Heart left ventricle (tissue), 16 donors: ENCODE data around the gene NEURL1. TPM values are rescaled to one million over a fixed set of nuclear protein-coding genes. Genes with fewer than 3 reads are reported as not detected.

Source experiments
- ATAC-seq, 4 donors: fragments of 200-7000 bp; cut with Tn5 transposase; one replicate each; pipeline ENCODE4 v1.9.1; 2020 to 2022; ENCODE audit warnings: moderate library complexity in 4 of 4, mild to moderate bottlenecking in 3 of 4, moderate number of reproducible peaks in 1 of 4
- DNase-seq, 5 donors: peaks; one replicate each; pipeline ENCODE4 v3.0.0-alpha.2; 2020
- H3K27ac ChIP-seq, 12 donors: fragments of 200-600 bp; sonication (generic) in 4 of 12; one replicate each; pipeline versions ENCODE4 v1.5.0 to v1.8.0; 2016 to 2022; ENCODE audit warnings: mild to moderate bottlenecking in 2 of 12
- H3K27me3 ChIP-seq, 9 donors: fragments of 200-600 bp; sonication (generic) in 2 of 9; one replicate each; pipeline versions ENCODE4 v1.5.1 to v1.8.0; 2016 to 2022; ENCODE audit warnings: mild to moderate bottlenecking in 3 of 9
- H3K36me3 ChIP-seq, 9 donors: fragments of 200-600 bp; sonication (generic) in 2 of 9; one replicate each; pipeline versions ENCODE4 v1.5.0 to v1.8.0; 2018 to 2022; ENCODE audit warnings: mild to moderate bottlenecking in 2 of 9
- H3K4me1 ChIP-seq, 12 donors: fragments of 200-600 bp; sonication (generic) in 4 of 12; one replicate each; pipeline versions ENCODE4 v1.5.0 to v1.8.0; 2016 to 2022; ENCODE audit warnings: mild to moderate bottlenecking in 3 of 12
- H3K4me3 ChIP-seq, 12 donors: fragments of 200-600 bp; sonication (generic) in 4 of 12; one replicate each; pipeline versions ENCODE4 v1.5.0 to v1.8.0; 2017 to 2022; ENCODE audit warnings: mild to moderate bottlenecking in 9 of 12, moderate library complexity in 4 of 12
- H3K9me3 ChIP-seq, 12 donors: fragments of 200-600 bp; sonication (generic) in 4 of 12; one replicate each; pipeline versions ENCODE4 v1.5.0 to v1.8.0; 2016 to 2022; ENCODE audit warnings: mild to moderate bottlenecking in 1 of 12
- CTCF ChIP-seq, 12 donors: fragments of 200-600 bp; sonication (generic) in 4 of 12; IDR thresholded peaks; one replicate each; pipeline versions ENCODE4 v1.5.0 to v1.8.0; 2018 to 2022; ENCODE audit warnings: antibody characterized with exemption in 12 of 12, mild to moderate bottlenecking in 5 of 12
- POLR2A ChIP-seq, 2 donors: fragments of 450-650 bp; IDR thresholded peaks; one replicate each; pipeline ENCODE4 v1.6.1; 2017; ENCODE audit warnings: antibody characterized with exemption in 2 of 2, mild to moderate bottlenecking in 2 of 2, moderate library complexity in 2 of 2
- WGBS, 4 donors: extraction: QIAGEN DNeasy Blood & Tissue Kit in 2 of 4; methylation state at CpG; one replicate each; pipeline versions ENCODE4 v1.1.5 to v1.1.7; 2013 to 2018; 5-methylcytosine and 5-hydroxymethylcytosine counted together
- intact Hi-C, 10 donors: fragments of 100-400 bp; cut with DNase I; formaldehyde crosslinking; loops; one replicate each; pipeline versions ENCODE4 v1.11.1 to v1.14.2; 2022
- polyA plus RNA-seq, 2 donors: library from polyadenylated mRNA; stranded (reverse); fragments of 200-250 nt; gene quantifications; one replicate each; pipeline ENCODE4 v1.2.3, GENCODE V29; 2013
- total RNA-seq, 9 donors: library from RNA; depleted of rRNA in 2 of 9; stranded (reverse); fragments of >200 nt in 2 of 9; fragmentation: NEBNext Ultra II Directional in 3 of 9; extraction: Animal tissue kit (Norgen Biotek cat#: 25700) in 3 of 9; gene quantifications; one replicate each; pipeline versions ENCODE4 v1.1.0 to v1.2.4, GENCODE V29; 2016 to 2023
- donor health status: ischemic (EF 13 %, LVEDD 7.1; RV severe dilation, severe dysfunction).
- donor health status: healthy with polysubstance abuse.
- donor health status: DM: no; HTN: yes; CAD: no.
- donor health status: DM: no; HTN: no; CAD: no.
- donor health status: ischemic (EF 25% LVEDD 6.9; RV normal size, moderate dysfunction).
- donor health status: ischemic (EF 25% LVEDD 5.7; RV mildly dilated, moderate dysfunction).
- donor health status: healthy.
- donor health status: DM: yes; HTN: yes; CAD: no.
- donor health status: ischemic (EF 35%, LVEDD 5.7; RV mildly dilated, moderate dysfunction).
- donor health status: nonischemic (EF 11% LVEDD 7.7; RV severe dilation, severe dysfunction).
- donor health status: DM: yes; HTN: yes; CAD: no.
- donor health status: PGD.
- donor health status: ischemic (EF 29% LVEDD 5.4; RV normal size, mild dysfunction).
- donor health status: nonischemic (EF 23%, LVEDD 6.1; RV moderate dilation, normal function).

NEURL1 gene
- total and polyA plus RNA-seq, 11 donors = 0.07 to 0.64 (median 0.14) TPM; not detected in 2

DNA sequence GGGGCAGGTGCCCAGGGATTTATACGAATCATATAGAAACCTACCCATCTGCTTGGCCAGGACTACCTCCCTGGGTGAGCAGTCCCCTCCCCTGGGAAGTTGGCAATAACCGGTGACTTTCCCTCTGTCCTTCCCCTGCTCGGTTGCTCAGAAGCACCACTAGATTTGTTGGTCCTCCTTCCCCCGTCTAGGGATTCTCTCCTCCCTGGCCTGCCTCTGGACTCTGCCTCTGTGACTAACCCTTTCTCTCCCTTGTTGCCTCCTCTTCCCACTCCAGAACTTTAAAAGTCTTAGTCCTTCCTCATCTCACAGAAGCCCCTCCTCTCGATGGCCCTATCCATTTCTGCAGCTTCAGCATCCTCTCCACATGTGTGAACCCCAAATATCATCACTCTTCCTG lies 24.3 kb upstream of the NEURL1 start:
- DNase-seq (peak in 1 of 5 donors; percentile 12), ATAC-seq (no peak)
- Histone ChIP-seq H3K4me3 (no peak overlapping the region), H3K27me3 (no peaks in the 10 kb centered on the region), H3K4me1 (peaks cover 0 to 44% (median 0%) of the 10 kb centered on the region in 12 donors), H3K36me3 (no peaks in the 10 kb centered on the region), H3K9me3 (no peaks in the 10 kb centered on the region), H3K27ac (no peak overlapping the region)
- intact Hi-C loops = no loop called here
- TF ChIP-seq CTCF (IDR thresholded peaks at IDR 0.05) (no peak), POLR2A (IDR thresholded peaks at IDR 0.05) (no peak)
- WGBS, 4 donors = 61 to 69% (median 63%) methylated on average over 5 of the region's 5 CpGs

DNA sequence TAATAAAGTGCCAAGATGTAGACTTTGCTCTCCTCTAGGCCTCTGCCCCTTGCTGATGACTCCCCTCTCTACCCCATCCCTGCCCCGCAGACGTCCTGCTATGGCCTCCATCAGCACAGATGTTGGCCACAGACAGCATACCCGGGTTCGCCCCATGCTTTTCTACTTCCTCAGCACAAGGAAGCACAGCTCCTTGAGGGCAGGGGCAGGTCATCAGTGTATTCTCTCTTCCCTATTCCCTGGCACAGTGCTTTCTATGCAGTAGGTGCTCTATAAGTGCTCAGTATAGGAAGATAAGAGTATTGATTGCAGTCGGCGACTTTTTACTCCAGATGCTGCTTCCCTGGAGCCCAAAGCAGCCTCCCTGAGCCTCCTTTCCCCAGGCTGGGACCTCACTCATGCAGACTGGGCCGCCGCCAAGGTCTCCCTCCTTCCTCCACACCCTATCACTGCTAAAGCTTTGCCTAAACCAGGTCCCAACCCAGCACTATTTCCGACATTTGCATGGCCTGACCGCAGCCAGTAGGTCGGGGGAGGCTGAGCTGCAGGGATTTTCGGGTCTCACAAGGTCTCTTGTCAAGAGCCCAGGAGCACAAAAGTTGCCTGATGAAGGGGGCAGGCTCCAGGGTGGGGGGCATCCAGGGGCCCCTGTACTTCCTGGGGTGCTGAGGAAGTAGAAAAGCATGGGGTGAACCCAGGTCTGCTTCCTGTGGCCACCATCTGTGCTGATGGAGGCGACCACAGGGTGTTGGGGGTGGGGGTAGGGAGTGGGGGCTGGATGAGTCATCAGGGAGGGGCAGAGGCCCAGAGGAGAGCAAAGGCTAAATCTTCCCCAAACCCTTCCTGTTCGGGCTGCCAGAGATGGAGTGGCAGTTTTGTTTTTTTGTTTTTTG lies 22.5 kb upstream of the NEURL1 start:
- intact Hi-C loops = no loop called here
- TF ChIP-seq CTCF (IDR thresholded peaks at IDR 0.05) (no peak), POLR2A (IDR thresholded peaks at IDR 0.05) (no peak)
- H3K27ac ChIP-seq = peak overlapping the region in 1 of 12 donors; percentile 80
- WGBS, 4 donors = 61 to 76% (median 65%) methylated on average over 14 of the region's 14 CpGs
- no peaks in the 10 kb centered on the region for H3K27me3 ChIP-seq
- H3K4me3 ChIP-seq = peak overlapping the region in 1 of 12 donors; percentile 16
- H3K4me1 ChIP-seq = peaks cover 0 to 44% (median 0%) of the 10 kb centered on the region in 12 donors
- no peaks in the 10 kb centered on the region for H3K9me3 ChIP-seq
- H3K36me3 ChIP-seq = no peaks in the 10 kb centered on the region
- DNase-seq (peak in 1 of 5 donors; percentile 53), ATAC-seq (peak in 3 of 4 donors; percentile 73 to 78 (median 76))

DNA sequence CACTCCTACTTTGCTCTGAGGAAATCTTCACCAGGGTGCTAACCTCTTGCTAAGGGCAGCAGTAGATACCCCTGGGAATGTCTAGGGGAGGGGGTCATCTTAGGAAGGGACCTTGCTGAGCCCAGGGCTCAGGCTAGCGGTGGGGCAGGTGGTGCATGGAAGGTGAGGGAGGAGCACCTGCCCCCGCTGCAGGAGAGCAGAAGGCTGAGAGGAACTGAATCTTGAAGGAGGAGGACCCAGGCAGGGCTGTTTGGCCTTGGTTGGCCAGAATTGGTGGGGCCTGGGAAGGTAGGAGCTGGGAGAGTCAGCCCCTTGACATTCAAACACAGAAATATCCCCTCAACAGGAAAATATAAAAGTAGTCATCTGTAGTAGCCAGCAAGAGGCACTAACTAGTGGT lies 21.5 kb upstream of the NEURL1 start:
- TF ChIP-seq CTCF (IDR thresholded peaks at IDR 0.05) (no peak), POLR2A (IDR thresholded peaks at IDR 0.05) (no peak)
- intact Hi-C loops = no loop called here
- H3K27me3 ChIP-seq = no peaks in the 10 kb centered on the region
- no peaks in the 10 kb centered on the region for H3K36me3 ChIP-seq
- no peak for ATAC-seq
- WGBS, 4 donors = 86 to 96% (median 95%) methylated on average over 2 of the region's 2 CpGs
- peaks cover 0 to 44% (median 0%) of the 10 kb centered on the region in 12 donors for H3K4me1 ChIP-seq
- no peak for DNase-seq
- H3K9me3 ChIP-seq = no peaks in the 10 kb centered on the region
- H3K27ac ChIP-seq = peak overlapping the region in 1 of 12 donors; percentile 80
- H3K4me3 ChIP-seq = peak overlapping the region in 1 of 12 donors; percentile 16

DNA sequence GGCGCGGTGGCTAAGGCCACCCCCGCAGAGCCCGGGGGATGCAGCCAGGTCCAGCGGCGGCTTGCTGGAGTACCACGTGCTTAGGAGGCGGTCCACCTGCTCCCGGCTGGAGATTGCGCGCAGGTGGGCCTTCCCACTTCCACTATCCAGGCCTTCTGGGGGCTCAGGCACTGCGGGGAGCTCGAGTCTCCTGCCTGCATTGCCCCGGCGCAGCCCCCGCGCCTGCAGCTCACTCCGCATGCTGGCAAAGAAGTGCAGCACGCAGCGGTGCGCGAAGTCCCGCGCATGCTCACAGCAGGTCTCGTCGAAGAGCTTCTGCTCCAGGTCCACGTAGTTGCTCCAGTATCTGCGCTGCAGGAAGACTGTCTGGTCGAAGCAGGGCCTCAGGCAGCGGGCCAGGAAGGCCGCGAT lies 20.2 kb upstream of the NEURL1 start:
- Histone ChIP-seq H3K27me3 (no peaks in the 10 kb centered on the region), H3K4me1 (peaks cover 0 to 34% (median 0%) of the 10 kb centered on the region in 12 donors), H3K9me3 (no peaks in the 10 kb centered on the region), H3K27ac (no peak overlapping the region), H3K36me3 (no peaks in the 10 kb centered on the region), H3K4me3 (no peak overlapping the region)
- 58 to 77% (median 66%) methylated on average over 29 to 32 of the region's 32 CpGs for WGBS, 4 donors
- ATAC-seq (no peak), DNase-seq (no peak)
- intact Hi-C loops = no loop called here
- TF ChIP-seq CTCF (IDR thresholded peaks at IDR 0.05) (no peak), POLR2A (IDR thresholded peaks at IDR 0.05) (no peak)
